CD4-positive, CD25-positive, alpha-beta regulatory T cell (primary cell): ENCODE measurements around the gene ITIH5. TPM values are rescaled to one million over a fixed set of nuclear protein-coding genes. Genes with fewer than 3 reads are reported as not detected.
A peak's percentile ranks its signal among the peaks of the same experiment; 100 is the strongest.

Experiments used
- ATAC-seq, 2 donors: fragments of 150-1000 bp; cut with Tn5 transposase; one replicate each; pipeline ENCODE4 v1.10.0; 2021; ENCODE audit warnings: low read depth in 2 of 2, moderate number of reproducible peaks in 2 of 2, moderate library complexity in 1 of 2
- DNase-seq, 3 donors: peaks; one replicate each; pipeline versions ENCODE4 v3.0.0 to v3.0.0-alpha.2; 2012 to 2022; ENCODE audit warnings: mixed read lengths in 1 of 3
- H3K27ac ChIP-seq: one replicate; pipeline ENCODE4 v1.7.0; 2013; ENCODE audit warnings: mild to moderate bottlenecking, low read length; ENCODE audit not compliant: insufficient read depth, poor library complexity, severe bottlenecking
- H3K27me3 ChIP-seq: one replicate; pipeline ENCODE4 v1.7.0; 2013; ENCODE audit warnings: low read length; ENCODE audit not compliant: control insufficient read depth, insufficient read depth
- H3K36me3 ChIP-seq: one replicate; pipeline ENCODE4 v1.7.0; 2013; ENCODE audit warnings: mild to moderate bottlenecking, low read length, moderate library complexity; ENCODE audit not compliant: control insufficient read depth, insufficient read depth
- H3K4me1 ChIP-seq: 2 replicates; pipeline ENCODE4 v1.7.0; 2013; ENCODE audit warnings: mild to moderate bottlenecking, low read length; ENCODE audit not compliant: insufficient read depth, control insufficient read depth, poor library complexity, severe bottlenecking
- H3K4me3 ChIP-seq: one replicate; pipeline ENCODE4 v1.7.0; 2013; ENCODE audit warnings: low read depth, mild to moderate bottlenecking, low read length, moderate library complexity
- H3K9me3 ChIP-seq, 2 experiments: 1 replicate in 1 of 2; 2 replicates in 1 of 2; pipeline ENCODE4 v1.7.0; 2013; ENCODE audit warnings: low read length in 2 of 2, mild to moderate bottlenecking in 1 of 2, moderate library complexity in 1 of 2; ENCODE audit not compliant: control insufficient read depth in 2 of 2
- H3K27ac Mint-ChIP-seq, 3 donors: one replicate each; pipeline ENCODE4 v1.8.0; 2020 to 2022; ENCODE audit warnings: mild to moderate bottlenecking in 3 of 3, mixed read lengths in 3 of 3, moderate library complexity in 2 of 3
- H3K27me3 Mint-ChIP-seq: one replicate; pipeline ENCODE4 v1.8.0; 2022; ENCODE audit warnings: mild to moderate bottlenecking, mixed read lengths
- H3K36me3 Mint-ChIP-seq: one replicate; pipeline ENCODE4 v1.8.0; 2020; ENCODE audit warnings: mixed read lengths
- H3K4me1 Mint-ChIP-seq, 4 donors: one replicate each; pipeline ENCODE4 v1.8.0; 2020 to 2022; ENCODE audit warnings: mixed read lengths in 4 of 4, mild to moderate bottlenecking in 1 of 4
- H3K4me3 Mint-ChIP-seq, 4 donors: one replicate each; pipeline ENCODE4 v1.8.0; 2020 to 2022; ENCODE audit warnings: mild to moderate bottlenecking in 4 of 4, mixed read lengths in 4 of 4, moderate library complexity in 3 of 4
- H3K9me3 Mint-ChIP-seq, 7 donors: one replicate each; pipeline ENCODE4 v1.8.0; 2020 to 2022; ENCODE audit warnings: mixed read lengths in 7 of 7, mild to moderate bottlenecking in 3 of 7, moderate library complexity in 2 of 7
- polyA plus RNA-seq, 4 donors: library from polyadenylated mRNA; unstranded; fragments of 300-500 nt; fragmentation: Illumina TruSeq; gene quantifications; one replicate each; pipeline ENCODE4 v1.2.3, GENCODE V29; 2021
- total RNA-seq: library from RNA; stranded (reverse); gene quantifications from one replicate; pipeline ENCODE4 v1.2.3, GENCODE V29; 2022

The ITIH5 gene
- total and polyA plus RNA-seq, 5 donors from 2014 or later: not detected

DNA sequence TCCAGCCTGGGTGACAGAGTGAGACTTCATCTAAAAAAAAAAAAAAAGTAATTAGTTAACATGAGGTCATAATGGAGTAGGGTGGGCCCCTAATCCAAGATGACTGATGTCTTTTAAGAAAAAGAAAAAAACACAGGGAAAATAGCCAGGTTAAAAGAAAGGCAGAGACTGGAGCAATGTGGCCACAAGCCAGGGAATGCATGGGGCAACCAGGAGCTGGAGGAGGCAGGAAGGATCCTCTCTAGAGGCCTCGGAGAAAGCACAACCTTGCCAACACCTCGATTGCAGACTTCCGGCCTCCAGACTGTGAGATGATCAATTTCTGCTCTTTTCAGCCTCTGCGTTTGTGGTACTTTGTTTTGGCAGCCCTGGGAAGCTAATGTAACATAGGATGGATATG, 121.5 kb downstream of the ITIH5 start:
- H3K4me1 Mint-ChIP-seq: peaks cover 0 to 2% (median 0%) of the 10 kb centered on the region in 4 donors
- ATAC-seq: no peak
- no peaks in the 10 kb centered on the region for H3K36me3 Mint-ChIP-seq
- DNase-seq: no peak
- H3K27me3 ChIP-seq: no peaks in the 10 kb centered on the region
- H3K9me3 ChIP-seq: no peaks in the 10 kb centered on the region
- no peaks in the 10 kb centered on the region for H3K36me3 ChIP-seq
- no peak overlapping the region for H3K4me3 ChIP-seq
- no peak overlapping the region for H3K27ac Mint-ChIP-seq
- no peaks in the 10 kb centered on the region for H3K27me3 Mint-ChIP-seq
- no peaks in the 10 kb centered on the region for H3K4me1 ChIP-seq
- peaks cover 0 to 1% (median 0%) of the 10 kb centered on the region in 7 donors for H3K9me3 Mint-ChIP-seq
- no peak overlapping the region for H3K27ac ChIP-seq
- no peak overlapping the region for H3K4me3 Mint-ChIP-seq

DNA sequence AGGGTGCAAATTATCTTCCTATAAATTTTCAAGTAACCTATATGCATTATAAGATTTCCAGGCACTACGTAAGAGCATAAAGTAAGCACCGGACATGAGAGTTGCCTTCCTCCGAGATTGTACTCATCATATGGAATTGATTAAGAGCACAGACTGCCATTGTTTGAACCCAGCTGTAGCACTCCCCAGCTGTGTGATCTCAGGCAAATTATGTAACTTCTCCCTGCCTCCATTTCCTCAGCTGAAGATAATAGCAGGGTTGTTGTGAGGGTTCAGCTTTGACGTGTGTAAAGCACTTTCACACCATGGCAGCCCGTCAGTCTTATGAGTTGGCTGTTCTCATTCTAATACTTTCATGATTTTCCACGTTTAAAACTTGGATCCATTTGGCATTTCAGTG, 122.6 kb downstream of the ITIH5 start:
- H3K4me1 Mint-ChIP-seq: peaks cover 0 to 10% (median 3%) of the 10 kb centered on the region in 4 donors
- H3K27ac ChIP-seq: no peak overlapping the region
- no peaks in the 10 kb centered on the region for H3K36me3 ChIP-seq
- H3K4me3 Mint-ChIP-seq: no peak overlapping the region
- H3K9me3 Mint-ChIP-seq: peaks cover 0 to 1% (median 0%) of the 10 kb centered on the region in 7 donors
- H3K27me3 ChIP-seq: no peaks in the 10 kb centered on the region
- no peak for DNase-seq
- no peaks in the 10 kb centered on the region for H3K9me3 ChIP-seq
- H3K36me3 Mint-ChIP-seq: no peaks in the 10 kb centered on the region
- no peak overlapping the region for H3K27ac Mint-ChIP-seq
- no peak overlapping the region for H3K4me3 ChIP-seq
- no peak for ATAC-seq
- no peaks in the 10 kb centered on the region for H3K27me3 Mint-ChIP-seq
- peaks cover 3% of the 10 kb centered on the region for H3K4me1 ChIP-seq

- no peak overlapping the region for H3K4me3 ChIP-seq
- no peak overlapping the region for H3K27ac ChIP-seq
- no peaks in the 10 kb centered on the region for H3K36me3 ChIP-seq
- no peaks in the 10 kb centered on the region for H3K27me3 ChIP-seq
- H3K9me3 ChIP-seq: no peaks in the 10 kb centered on the region
- ATAC-seq (no peak), DNase-seq (no peak)
- Mint-ChIP-seq H3K4me1 (peaks cover 5 to 17% (median 11%) of the 10 kb centered on the region in 4 donors), H3K27me3 (no peaks in the 10 kb centered on the region), H3K4me3 (no peak overlapping the region), H3K27ac (no peak overlapping the region), H3K9me3 (peaks cover 0 to 12% (median 2%) of the 10 kb centered on the region in 7 donors), H3K36me3 (peaks cover 4% of the 10 kb centered on the region)
- peaks cover 4% of the 10 kb centered on the region for H3K4me1 ChIP-seq
Measured at GRCh38 chr10:7542189-7542914, 124.4 kb downstream of the ITIH5 start.

DNA sequence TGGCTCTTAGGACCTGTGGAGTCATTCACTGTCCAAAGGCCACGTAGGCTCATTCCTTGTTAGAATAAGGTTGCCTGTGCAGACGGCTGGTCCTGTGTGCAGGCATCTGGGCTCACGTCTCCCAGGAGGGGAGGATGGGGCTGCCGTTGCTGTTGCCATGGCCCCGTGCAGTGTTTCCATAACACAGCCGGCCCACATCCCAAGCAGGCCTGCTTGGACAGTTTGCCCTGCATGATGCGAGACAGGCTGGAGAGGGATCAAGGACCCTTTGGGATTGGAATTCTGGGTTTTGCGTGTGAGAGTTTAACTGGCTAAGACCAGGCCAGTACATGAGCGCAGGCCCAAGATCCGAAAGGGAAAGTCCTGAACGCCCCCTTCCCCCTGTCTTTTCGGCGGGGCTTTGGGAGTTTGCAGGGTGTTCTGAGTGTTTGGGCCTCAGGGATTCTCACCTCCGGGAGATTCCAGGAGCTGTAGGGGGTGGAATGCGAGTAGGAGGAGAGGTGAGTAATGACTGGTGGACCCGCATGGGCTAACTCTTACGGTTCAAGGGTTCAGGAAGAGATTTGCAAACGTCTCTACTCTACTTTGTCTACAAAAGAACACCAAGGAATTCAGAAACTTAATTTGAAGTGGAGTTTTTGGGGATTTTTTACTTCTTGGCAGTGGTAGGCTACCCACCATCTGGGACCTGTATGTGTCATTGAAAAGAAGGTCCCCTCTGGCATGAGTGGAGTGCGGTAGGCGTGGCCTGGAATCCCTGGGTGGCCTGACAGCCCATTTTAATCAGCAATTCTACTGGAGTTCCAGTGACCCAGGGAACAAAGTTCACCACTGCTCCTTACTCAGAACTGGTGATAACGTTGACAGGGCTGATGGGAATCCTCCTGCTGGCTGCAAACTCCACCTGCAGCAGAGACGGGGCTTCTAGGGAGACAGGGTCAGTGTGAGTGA, 125.4 kb downstream of the ITIH5 start:
- Histone ChIP-seq H3K4me1 (peaks cover 4% of the 10 kb centered on the region), H3K27me3 (no peaks in the 10 kb centered on the region), H3K4me3 (no peak overlapping the region), H3K36me3 (no peaks in the 10 kb centered on the region), H3K9me3 (no peaks in the 10 kb centered on the region), H3K27ac (no peak overlapping the region)
- no peaks in the 10 kb centered on the region for H3K27me3 Mint-ChIP-seq
- DNase-seq (no peak), ATAC-seq (no peak)
- H3K4me3 Mint-ChIP-seq: no peak overlapping the region
- H3K4me1 Mint-ChIP-seq: peaks cover 5 to 17% (median 11%) of the 10 kb centered on the region in 4 donors
- H3K27ac Mint-ChIP-seq: no peak overlapping the region
- peaks cover 4% of the 10 kb centered on the region for H3K36me3 Mint-ChIP-seq
- H3K9me3 Mint-ChIP-seq: peaks cover 0 to 12% (median 2%) of the 10 kb centered on the region in 7 donors

- DNase-seq (peak in 2 of 3 donors; percentile 13 to 32), ATAC-seq (peak in 1 of 2 donors; percentile 48)
- peak overlapping the region; percentile 43 to 58 (median 55) for H3K27ac Mint-ChIP-seq
- no peaks in the 10 kb centered on the region for H3K9me3 ChIP-seq
- H3K9me3 Mint-ChIP-seq: peaks cover 0 to 12% (median 2%) of the 10 kb centered on the region in 7 donors
- peak overlapping the region in 2 of 4 donors; percentile 5 to 9 for H3K4me3 Mint-ChIP-seq
- H3K4me3 ChIP-seq: peak overlapping the region; percentile 9
- peaks cover 4% of the 10 kb centered on the region for H3K36me3 Mint-ChIP-seq
- H3K27ac ChIP-seq: peak overlapping the region; percentile 42
- no peaks in the 10 kb centered on the region for H3K27me3 ChIP-seq
- peaks cover 5 to 17% (median 11%) of the 10 kb centered on the region in 4 donors for H3K4me1 Mint-ChIP-seq
- no peaks in the 10 kb centered on the region for H3K36me3 ChIP-seq
- peaks cover 4% of the 10 kb centered on the region for H3K4me1 ChIP-seq
- H3K27me3 Mint-ChIP-seq: no peaks in the 10 kb centered on the region
Measured at GRCh38 chr10:7538970-7539654, 127.7 kb downstream of the ITIH5 start.

- no peaks in the 10 kb centered on the region for H3K9me3 ChIP-seq
- H3K36me3 Mint-ChIP-seq: peaks cover 4% of the 10 kb centered on the region
- no peak overlapping the region for H3K4me3 ChIP-seq
- H3K4me3 Mint-ChIP-seq: no peak overlapping the region
- no peak for DNase-seq
- H3K36me3 ChIP-seq: no peaks in the 10 kb centered on the region
- H3K4me1 ChIP-seq: peaks cover 4% of the 10 kb centered on the region
- no peak overlapping the region for H3K27ac Mint-ChIP-seq
- peaks cover 0 to 12% (median 2%) of the 10 kb centered on the region in 7 donors for H3K9me3 Mint-ChIP-seq
- no peak for ATAC-seq
- peaks cover 5 to 17% (median 11%) of the 10 kb centered on the region in 4 donors for H3K4me1 Mint-ChIP-seq
- no peaks in the 10 kb centered on the region for H3K27me3 Mint-ChIP-seq
- H3K27me3 ChIP-seq: no peaks in the 10 kb centered on the region
- no peak overlapping the region for H3K27ac ChIP-seq
Measured at GRCh38 chr10:7537126-7537525, 129.6 kb downstream of the ITIH5 start.

DNA sequence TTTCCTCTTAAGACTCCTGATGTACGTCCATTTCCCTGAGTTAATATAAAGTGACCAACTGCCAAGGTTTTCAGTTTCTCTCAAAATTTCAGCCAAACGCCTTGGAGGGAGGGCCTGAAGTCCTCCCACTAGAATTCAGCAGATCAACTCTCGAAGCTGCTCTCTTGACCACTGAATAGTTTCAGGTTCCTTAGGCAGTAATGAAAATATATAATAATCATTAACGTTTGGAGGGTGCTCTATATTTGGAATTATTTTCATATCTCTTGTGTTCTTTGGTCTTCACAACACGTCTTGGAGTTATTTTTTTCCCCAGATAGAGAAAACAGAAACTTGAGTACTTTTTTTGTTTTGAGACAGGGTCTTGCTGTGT, 132.3 kb downstream of the ITIH5 start:
- Mint-ChIP-seq H3K9me3 (peaks cover 0 to 12% (median 2%) of the 10 kb centered on the region in 7 donors), H3K4me3 (no peak overlapping the region), H3K36me3 (peaks cover 4% of the 10 kb centered on the region), H3K27ac (no peak overlapping the region), H3K27me3 (peaks cover 8% of the 10 kb centered on the region), H3K4me1 (peaks cover 5 to 15% (median 7%) of the 10 kb centered on the region in 4 donors)
- no peak for DNase-seq
- no peak overlapping the region for H3K4me3 ChIP-seq
- H3K27me3 ChIP-seq: peaks cover 2% of the 10 kb centered on the region
- no peak overlapping the region for H3K27ac ChIP-seq
- ATAC-seq: no peak
- H3K4me1 ChIP-seq: peaks cover 4% of the 10 kb centered on the region
- no peaks in the 10 kb centered on the region for H3K36me3 ChIP-seq
- no peaks in the 10 kb centered on the region for H3K9me3 ChIP-seq
